CD14-positive monocyte (primary cell): ENCODE measurements around the gene DRGX. TPM values are rescaled to one million over a fixed set of nuclear protein-coding genes. Genes with fewer than 3 reads are reported as not detected.

ENCODE experiments used
- DNase-seq, 3 donors: peaks; one replicate each; pipeline ENCODE4 v3.0.0-alpha.2; 2011 to 2022
- H2AFZ ChIP-seq: 2 replicates; pipeline ENCODE4 v1.6.0; 2012; ENCODE audit warnings: mild to moderate bottlenecking, low read depth, low read length, inconsistent platforms; ENCODE audit not compliant: insufficient read depth, poor library complexity, severe bottlenecking
- H3K27ac ChIP-seq, 2 donors: 1 replicate in 1 of 2; 2 replicates in 1 of 2; pipeline ENCODE4 v1.5.1; 2012 to 2013; ENCODE audit warnings: low read length in 2 of 2, control low read depth in 1 of 2, inconsistent platforms in 1 of 2, low read depth in 1 of 2, mild to moderate bottlenecking in 1 of 2
- H3K27me3 ChIP-seq, 2 donors: one replicate each; pipeline versions ENCODE4 v1.6.0 to v1.6.1; 2011 to 2013; ENCODE audit warnings: low read length in 2 of 2; ENCODE audit not compliant: control insufficient read depth in 2 of 2, insufficient read depth in 2 of 2
- H3K36me3 ChIP-seq, 2 donors: replicated peaks in 1 of 2; 1 replicate in 1 of 2; 2 replicates in 1 of 2; pipeline versions ENCODE4 v1.5.1 to v1.6.1; 2012 to 2013; ENCODE audit warnings: low read length in 2 of 2, control low read depth in 1 of 2, inconsistent platforms in 1 of 2, mild to moderate bottlenecking in 1 of 2; ENCODE audit not compliant: insufficient read depth in 2 of 2, control insufficient read depth in 1 of 2
- H3K4me1 ChIP-seq, 2 donors: 1 replicate in 1 of 2; 2 replicates in 1 of 2; pipeline versions ENCODE4 v1.5.1 to v1.6.1; 2012 to 2013; ENCODE audit warnings: low read length in 2 of 2, control low read depth in 1 of 2, inconsistent platforms in 1 of 2, mild to moderate bottlenecking in 1 of 2, moderate library complexity in 1 of 2; ENCODE audit not compliant: insufficient read depth in 2 of 2, control insufficient read depth in 1 of 2
- H3K4me2 ChIP-seq: replicated peaks from 2 replicates; pipeline ENCODE3; 2012; ENCODE audit warnings: low read length, moderate library complexity, mild to moderate bottlenecking; ENCODE audit not compliant: poor library complexity, severe bottlenecking; ENCODE audit errors: extremely low read depth
- H3K4me3 ChIP-seq, 3 experiments: fragments of 200-600 bp in 1 of 3; sonication (generic) in 1 of 3; replicated peaks in 1 of 3; 1 replicate in 2 of 3; 2 replicates in 1 of 3; pipeline ENCODE4 v1.5.1; 2011 to 2013; ENCODE audit warnings: low read length in 3 of 3, mild to moderate bottlenecking in 3 of 3, control low read depth in 2 of 3, low read depth in 2 of 3, inconsistent platforms in 1 of 3, moderate library complexity in 1 of 3
- H3K79me2 ChIP-seq: 2 replicates; pipeline ENCODE4 v1.6.0; 2012; ENCODE audit warnings: mild to moderate bottlenecking, control low read depth, inconsistent platforms, low read length, moderate library complexity; ENCODE audit not compliant: insufficient read depth
- H3K9ac ChIP-seq: 2 replicates; pipeline ENCODE4 v1.6.0; 2017; ENCODE audit warnings: low read length, mild to moderate bottlenecking; ENCODE audit not compliant: insufficient read depth, poor library complexity, severe bottlenecking
- H3K9me3 ChIP-seq, 2 donors: replicated peaks in 1 of 2; 1 replicate in 1 of 2; 2 replicates in 1 of 2; pipeline versions ENCODE4 v1.5.1 to v1.6.1; 2012 to 2013; ENCODE audit warnings: low read length in 2 of 2, control low read depth in 1 of 2; ENCODE audit not compliant: control insufficient read depth in 1 of 2, insufficient read depth in 1 of 2
- H4K20me1 ChIP-seq: 2 replicates; pipeline ENCODE4 v1.6.0; 2012; ENCODE audit warnings: mild to moderate bottlenecking, low read length, control low read depth, moderate library complexity; ENCODE audit not compliant: insufficient read depth
- H3K27ac Mint-ChIP-seq, 7 donors: one replicate each; pipeline ENCODE4 v1.8.0; 2020; ENCODE audit warnings: mild to moderate bottlenecking in 7 of 7, mixed read lengths in 7 of 7, moderate library complexity in 6 of 7, inconsistent platforms in 2 of 7
- H3K27me3 Mint-ChIP-seq, 3 donors: one replicate each; pipeline ENCODE4 v1.8.0; 2021 to 2022; ENCODE audit warnings: low read depth in 3 of 3, mild to moderate bottlenecking in 3 of 3, mixed read lengths in 3 of 3, moderate library complexity in 3 of 3, inconsistent platforms in 1 of 3
- H3K36me3 Mint-ChIP-seq, 2 donors: one replicate each; pipeline ENCODE4 v1.8.0; 2020; ENCODE audit warnings: mixed read lengths in 2 of 2, inconsistent platforms in 1 of 2, mild to moderate bottlenecking in 1 of 2
- H3K4me1 Mint-ChIP-seq: one replicate; pipeline ENCODE4 v1.8.0; 2020; ENCODE audit warnings: mild to moderate bottlenecking, mixed read lengths
- H3K4me3 Mint-ChIP-seq, 2 donors: one replicate each; pipeline ENCODE4 v1.8.0; 2020; ENCODE audit warnings: mild to moderate bottlenecking in 2 of 2, mixed read lengths in 2 of 2, moderate library complexity in 1 of 2
- H3K9me3 Mint-ChIP-seq, 7 donors: one replicate each; pipeline ENCODE4 v1.8.0; 2020 to 2022; ENCODE audit warnings: mixed read lengths in 7 of 7, mild to moderate bottlenecking in 6 of 7, moderate library complexity in 6 of 7, inconsistent platforms in 2 of 7
- WGBS: methylation state at CpG from one replicate; pipeline ENCODE4 v1.1.5; 2013; ENCODE audit warnings: missing lambda C conversion rate; ENCODE audit not compliant: insufficient coverage; 5-methylcytosine and 5-hydroxymethylcytosine counted together
- intact Hi-C, 2 donors: fragments of 100-400 bp; cut with micrococcal nuclease; formaldehyde crosslinking; loops; one replicate each; pipeline versions ENCODE4 v1.15.0 to v1.15.1; 2023
- polyA plus RNA-seq, 3 donors: library from polyadenylated mRNA; depleted of rRNA in 1 of 3; unstranded in 2 of 3; stranded (reverse) in 1 of 3; fragments of 300-500 nt in 2 of 3; fragments of >200 nt in 1 of 3; fragmentation: Illumina TruSeq in 2 of 3; gene quantifications; 1 replicate in 2 of 3; 2 replicates in 1 of 3; pipeline ENCODE4 v1.2.3, GENCODE V29; 2012 to 2021
- TF ChIP-seq, protein P1 (sequence below): fragments of 200-600 bp; IDR thresholded peaks from one replicate; pipeline ENCODE4 v1.8.0; 2022; ENCODE audit warnings: antibody characterized with exemption, mild to moderate bottlenecking

The DRGX gene
- polyA plus RNA-seq, 3 donors = not detected

DNA sequence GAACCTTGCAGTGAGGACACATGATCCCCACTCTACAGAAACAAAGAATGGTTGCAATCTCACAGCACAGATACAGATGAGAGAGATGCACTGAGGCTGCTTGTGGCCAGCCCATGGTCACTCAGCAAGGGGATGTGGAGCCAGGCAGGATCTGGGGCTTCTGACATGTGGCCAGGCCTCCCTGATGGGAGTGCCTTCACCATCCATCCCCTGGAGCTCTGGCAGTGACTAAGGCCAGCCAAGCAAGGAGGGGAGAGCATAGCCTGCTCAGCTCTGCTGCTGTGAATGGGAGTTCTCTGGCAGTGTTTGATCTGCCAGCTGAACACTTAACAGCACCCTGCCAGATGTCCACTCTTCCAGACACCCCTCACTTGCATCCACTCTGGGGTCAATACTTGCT lies 77.1 kb downstream of the DRGX start:
- Mint-ChIP-seq H3K4me3 (peak overlapping the region in 1 of 2 donors; percentile 60), H3K9me3 (no peaks in the 10 kb centered on the region), H3K4me1 (peaks cover 52% of the 10 kb centered on the region), H3K36me3 (no peaks in the 10 kb centered on the region), H3K27ac (peak overlapping the region; percentile 70 to 87 (median 76)), H3K27me3 (peaks cover 0 to 5% (median 2%) of the 10 kb centered on the region in 3 donors)
- Histone ChIP-seq H3K27ac (peak overlapping the region; percentile 1 to 79), H2AFZ (peak overlapping the region; percentile 14), H3K4me3 (peak overlapping the region in 1 of 3 experiments; percentile 40), H3K4me1 (peaks cover 35 to 48% of the 10 kb centered on the region in 2 donors), H4K20me1 (no peaks in the 10 kb centered on the region), H3K4me2 (peak overlapping the region; percentile 47), H3K79me2 (no peaks in the 10 kb centered on the region), H3K36me3 (no peaks in the 10 kb centered on the region), H3K9ac (peak overlapping the region; percentile 27), H3K9me3 (no peaks in the 10 kb centered on the region), H3K27me3 (no peaks in the 10 kb centered on the region)
- TF ChIP-seq, protein P1, sequence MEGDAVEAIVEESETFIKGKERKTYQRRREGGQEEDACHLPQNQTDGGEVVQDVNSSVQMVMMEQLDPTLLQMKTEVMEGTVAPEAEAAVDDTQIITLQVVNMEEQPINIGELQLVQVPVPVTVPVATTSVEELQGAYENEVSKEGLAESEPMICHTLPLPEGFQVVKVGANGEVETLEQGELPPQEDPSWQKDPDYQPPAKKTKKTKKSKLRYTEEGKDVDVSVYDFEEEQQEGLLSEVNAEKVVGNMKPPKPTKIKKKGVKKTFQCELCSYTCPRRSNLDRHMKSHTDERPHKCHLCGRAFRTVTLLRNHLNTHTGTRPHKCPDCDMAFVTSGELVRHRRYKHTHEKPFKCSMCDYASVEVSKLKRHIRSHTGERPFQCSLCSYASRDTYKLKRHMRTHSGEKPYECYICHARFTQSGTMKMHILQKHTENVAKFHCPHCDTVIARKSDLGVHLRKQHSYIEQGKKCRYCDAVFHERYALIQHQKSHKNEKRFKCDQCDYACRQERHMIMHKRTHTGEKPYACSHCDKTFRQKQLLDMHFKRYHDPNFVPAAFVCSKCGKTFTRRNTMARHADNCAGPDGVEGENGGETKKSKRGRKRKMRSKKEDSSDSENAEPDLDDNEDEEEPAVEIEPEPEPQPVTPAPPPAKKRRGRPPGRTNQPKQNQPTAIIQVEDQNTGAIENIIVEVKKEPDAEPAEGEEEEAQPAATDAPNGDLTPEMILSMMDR = no peak
- intact Hi-C loops = loop anchor here (10.0 kb wide), 2 partner anchors 46 to 144 kb away; no protein-coding TSS in a partner anchor
- DNase-seq = peak in 1 of 3 donors; percentile 35

DNA sequence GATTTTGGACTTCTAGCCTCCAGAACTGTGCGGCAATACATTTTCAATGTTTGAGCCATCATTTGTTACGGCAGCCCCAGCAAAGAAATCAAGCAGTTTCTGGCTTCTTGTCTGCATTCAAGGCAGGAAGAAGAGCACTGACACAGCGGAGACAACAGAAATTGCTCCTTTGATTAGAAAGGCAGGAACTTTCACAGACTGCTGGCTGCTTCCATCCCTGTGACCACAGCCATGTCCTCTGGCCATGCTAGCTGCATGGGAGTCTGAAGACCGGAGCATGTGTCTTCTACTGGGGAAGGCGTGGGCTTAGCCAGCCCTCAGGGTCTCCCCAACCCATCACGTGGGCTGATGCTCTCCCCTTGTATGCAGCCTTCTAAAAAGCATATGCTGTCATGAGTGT lies 77.9 kb downstream of the DRGX start:
- H3K9ac ChIP-seq = no peak overlapping the region
- no peaks in the 10 kb centered on the region for H3K27me3 ChIP-seq
- intact Hi-C loops = loop anchor here (10.0 kb wide), 2 partner anchors 47 to 143 kb away; no protein-coding TSS in a partner anchor
- Mint-ChIP-seq H3K4me1 (peaks cover 53% of the 10 kb centered on the region), H3K27me3 (peaks cover 0 to 1% (median 0%) of the 10 kb centered on the region in 3 donors), H3K4me3 (no peak overlapping the region), H3K27ac (peak overlapping the region in 6 of 7 donors; percentile 57 to 87 (median 70)), H3K36me3 (no peaks in the 10 kb centered on the region), H3K9me3 (no peaks in the 10 kb centered on the region)
- no peak overlapping the region for H3K4me2 ChIP-seq
- H3K4me3 ChIP-seq = no peak overlapping the region
- H3K79me2 ChIP-seq = no peaks in the 10 kb centered on the region
- no peaks in the 10 kb centered on the region for H3K36me3 ChIP-seq
- no peaks in the 10 kb centered on the region for H4K20me1 ChIP-seq
- no peaks in the 10 kb centered on the region for H3K9me3 ChIP-seq
- TF ChIP-seq, protein P1 = no peak
- WGBS = 92% methylated on average over 6 of the region's 6 CpGs
- peaks cover 35 to 48% of the 10 kb centered on the region in 2 donors for H3K4me1 ChIP-seq
- peak overlapping the region; percentile 1 to 79 for H3K27ac ChIP-seq
- DNase-seq = no peak
- peak overlapping the region; percentile 14 for H2AFZ ChIP-seq
